HepG2 (cell line): ENCODE measurements around the gene LAMB2. TPM values are rescaled to one million over a fixed set of nuclear protein-coding genes. Genes with fewer than 3 reads are reported as not detected.

ENCODE experiments used
- ATAC-seq: fragments of 200-7000 bp; cut with Tn5 transposase; 3 replicates; pipeline ENCODE4 v1.9.1; 2020; ENCODE audit warnings: mild to moderate bottlenecking, moderate library complexity
- BruUV-seq: library from RNA; stranded (reverse); fragments of 400-500 nt; replicated peaks from 2 replicates; lab custom pipeline; 2021; lab: Mats Ljungman, UMichigan
- CTCF ChIA-PET: fragments of 300-600 bp; formaldehyde crosslinking; extraction: SDS; loops from one replicate; lab custom pipeline; 2021; ENCODE audit warnings: low total read pairs, inconsistent platforms, low intra/inter-chr PET ratio; lab: Yijun Ruan, JAX
- POLR2A ChIA-PET: fragments of 350-600 bp; sonication (Branson Sonifier 250); formaldehyde crosslinking; loops from one replicate; lab custom pipeline; 2020; ENCODE audit warnings: antibody characterized with exemption, inconsistent platforms; lab: Yijun Ruan, JAX
- DNase-seq: peaks from one replicate; pipeline ENCODE4 v3.0.0-alpha.2; 2015; ENCODE audit warnings: low spot score
- FAIRE-seq: peaks from 3 replicates; lab custom pipeline; 2011; peaks lifted over from hg19 to GRCh38; lab: Jason Lieb, UNC
- H2AFZ ChIP-seq: one replicate; pipeline ENCODE4 v1.6.1; 2011; ENCODE audit warnings: low read length, inconsistent platforms
- H3K27ac ChIP-seq: fragments of 300-600 bp; 3 replicates; pipeline ENCODE4 v1.8.0; 2011; ENCODE audit warnings: mixed run types, mild to moderate bottlenecking, mixed read lengths, low read length, inconsistent platforms; ENCODE audit not compliant: insufficient read depth; ENCODE audit errors: extremely low read length
- H3K27me3 ChIP-seq, 2 experiments: fragments of 200-600 bp in 1 of 2; 2 replicates in 1 of 2; 3 replicates in 1 of 2; pipeline versions ENCODE4 v1.6.0 to v1.8.0; 2011; ENCODE audit warnings: low read length in 2 of 2, mild to moderate bottlenecking in 2 of 2, moderate library complexity in 2 of 2, inconsistent platforms in 1 of 2; ENCODE audit not compliant: insufficient read depth in 2 of 2, control insufficient read depth in 1 of 2
- H3K36me3 ChIP-seq, 2 experiments: fragments of 200-600 bp in 1 of 2; replicated peaks in 1 of 2; 2 replicates in 1 of 2; 3 replicates in 1 of 2; pipeline versions ENCODE4 v1.5.1 to v1.8.0; 2011; ENCODE audit warnings: low read length in 2 of 2, inconsistent platforms in 1 of 2; ENCODE audit not compliant: insufficient read depth in 2 of 2, control insufficient read depth in 1 of 2
- H3K4me1 ChIP-seq: 2 replicates; pipeline ENCODE4 v1.5.1; 2012; ENCODE audit warnings: low read length, inconsistent platforms; ENCODE audit not compliant: insufficient read depth
- H3K4me2 ChIP-seq: 2 replicates; pipeline ENCODE4 v1.6.0; 2011; ENCODE audit warnings: low read depth, low read length, inconsistent platforms
- H3K4me3 ChIP-seq, 3 experiments: fragments of 200-600 bp in 1 of 3; sonication (generic), shearing (Covaris generic) in 1 of 3; replicated peaks in 1 of 3; 2 replicates each; pipeline ENCODE4 v1.5.1; 2011 to 2016; ENCODE audit warnings: low read length in 3 of 3, inconsistent platforms in 2 of 3, low read depth in 2 of 3, mild to moderate bottlenecking in 2 of 3, control low read depth in 1 of 3, mixed read lengths in 1 of 3; ENCODE audit not compliant: insufficient read depth in 1 of 3
- H3K79me2 ChIP-seq: one replicate; pipeline ENCODE4 v1.6.1; 2011; ENCODE audit warnings: low read length, inconsistent platforms; ENCODE audit not compliant: insufficient read depth
- H3K9ac ChIP-seq: 2 replicates; pipeline ENCODE4 v1.6.0; 2011; ENCODE audit warnings: mild to moderate bottlenecking, low read depth, low read length, inconsistent platforms; ENCODE audit not compliant: insufficient read depth
- H3K9me3 ChIP-seq: 2 replicates; pipeline ENCODE4 v1.5.1; 2012; ENCODE audit warnings: mild to moderate bottlenecking, low read length
- H4K20me1 ChIP-seq: 2 replicates; pipeline ENCODE4 v1.6.0; 2011; ENCODE audit warnings: inconsistent platforms, mild to moderate bottlenecking, low read length, moderate library complexity; ENCODE audit not compliant: insufficient read depth
- ASH2L ChIP-seq: fragments of 300-600, 200-600 bp; sonication (generic); IDR thresholded peaks from 2 replicates; pipeline ENCODE4 v1.7.0; 2017; ENCODE audit warnings: low read depth, mild to moderate bottlenecking, moderate library complexity, mixed read lengths, low read length; ENCODE audit not compliant: insufficient read length
- BRCA1 ChIP-seq: sonication (generic); formaldehyde crosslinking; IDR thresholded peaks from 2 replicates; pipeline ENCODE4 v1.4.0; 2020; ENCODE audit warnings: missing genetic modification reagents
- CC2D1A ChIP-seq: sonication (generic); formaldehyde crosslinking; IDR thresholded peaks from 2 replicates; pipeline ENCODE4 v1.8.1; 2023; ENCODE audit warnings: mild to moderate bottlenecking, missing genetic modification reagents
- ESRRA ChIP-seq: sonication (generic); formaldehyde crosslinking; IDR thresholded peaks from 2 replicates; pipeline ENCODE4 v1.5.1; 2020; ENCODE audit warnings: mild to moderate bottlenecking, low read depth, missing genetic modification reagents
- HNF4G ChIP-seq, 2 experiments: sonication (generic) in 1 of 2; formaldehyde crosslinking in 1 of 2; IDR thresholded peaks; 2 replicates each; pipeline versions ENCODE4 v1.4.0 to v1.6.1; 2011 to 2020; ENCODE audit warnings: borderline replicate concordance in 2 of 2, low read depth in 2 of 2, mild to moderate bottlenecking in 2 of 2, low read length in 1 of 2, missing genetic modification reagents in 1 of 2, moderate library complexity in 1 of 2
- MAZ ChIP-seq, 2 experiments: sonication (generic) in 1 of 2; formaldehyde crosslinking in 1 of 2; IDR thresholded peaks; 2 replicates each; pipeline versions ENCODE4 v1.5.0 to v1.6.1; 2012 to 2020; ENCODE audit warnings: low read depth in 2 of 2, mild to moderate bottlenecking in 2 of 2, borderline replicate concordance in 1 of 2, improper control_type of control experiment in 1 of 2, low read length in 1 of 2, missing genetic modification reagents in 1 of 2, moderate library complexity in 1 of 2
- PHF8 ChIP-seq: sonication (generic); formaldehyde crosslinking; IDR thresholded peaks from 2 replicates; pipeline ENCODE4 v1.5.0; 2020; ENCODE audit warnings: missing genetic modification reagents
- SAFB2 ChIP-seq: sonication (generic); formaldehyde crosslinking; IDR thresholded peaks from 2 replicates; pipeline ENCODE4 v1.5.1; 2020; ENCODE audit warnings: missing genetic modification reagents, low read depth, mild to moderate bottlenecking, borderline replicate concordance
- YEATS4 ChIP-seq: sonication (generic); formaldehyde crosslinking; IDR thresholded peaks from 2 replicates; pipeline ENCODE4 v1.4.0; 2020; ENCODE audit warnings: missing genetic modification reagents, borderline replicate concordance
- ZFP62 ChIP-seq: sonication (generic); formaldehyde crosslinking; IDR thresholded peaks from 2 replicates; pipeline ENCODE4 v1.4.0; 2020; ENCODE audit warnings: missing genetic modification reagents
- ZNF354B ChIP-seq: sonication (generic); formaldehyde crosslinking; IDR thresholded peaks from 2 replicates; pipeline ENCODE4 v1.8.0; 2022; ENCODE audit warnings: mild to moderate bottlenecking, missing genetic modification reagents
- ZNF776 ChIP-seq: sonication (generic); formaldehyde crosslinking; IDR thresholded peaks from 2 replicates; pipeline ENCODE4 v1.4.0; 2020; ENCODE audit warnings: mild to moderate bottlenecking, missing genetic modification reagents
- WGBS: methylation state at CpG from one replicate; pipeline ENCODE4 v1.1.6; 2017; ENCODE audit warnings: low lambda C conversion rate; 5-methylcytosine and 5-hydroxymethylcytosine counted together
- in situ Hi-C: cut with HindIII; loops from 2 replicates; pipeline ENCODE4 v1.10.0; 2017; ENCODE audit warnings: low pct_unique_long_range_greater_than_20kb; ENCODE audit not compliant: extremely low pct_ligation_motif_present
- intact Hi-C: fragments of 100-400 bp; cut with micrococcal nuclease; formaldehyde crosslinking; loops from one replicate; pipeline ENCODE4 v1.10.0; 2022; ENCODE audit not compliant: unreplicated experiment
- polyA plus RNA-seq, 8 experiments: library from polyadenylated mRNA; depleted of rRNA in 3 of 8; stranded (reverse) in 7 of 8; unstranded in 1 of 8; fragments of >200 nt; fragmentation: Illumina TruSeq in 4 of 8; extraction: Trizol in 4 of 8; gene quantifications; 2 replicates each; pipeline versions ENCODE4 v1.2.1 to v1.2.3, GENCODE V29; 2011 to 2016; ENCODE audit warnings: low read depth in 4 of 8, missing spikeins in 1 of 8, mixed read lengths in 1 of 8; ENCODE audit not compliant: insufficient read depth in 1 of 8
- total RNA-seq, 5 experiments: library from RNA; depleted of rRNA; stranded (reverse); fragments of >200 nt; fragmentation: Illumina TruSeq; extraction: Trizol; gene quantifications; 2 replicates each; pipeline ENCODE4 v1.2.3, GENCODE V29; 2016; ENCODE audit warnings: low read depth in 1 of 5
- TF ChIP-seq, protein P1 (sequence below): sonication (generic); formaldehyde crosslinking; IDR thresholded peaks from 2 replicates; pipeline ENCODE4 v1.5.0; 2020; ENCODE audit warnings: mild to moderate bottlenecking, missing genetic modification reagents, moderate library complexity
- TF ChIP-seq, protein P2 (sequence below): sonication (generic); formaldehyde crosslinking; IDR thresholded peaks from 2 replicates; pipeline ENCODE4 v1.8.1; 2023; ENCODE audit warnings: mild to moderate bottlenecking, missing genetic modification reagents
- TF ChIP-seq, protein P3 (sequence below): sonication (generic); formaldehyde crosslinking; IDR thresholded peaks from 2 replicates; pipeline ENCODE4 v1.8.0; 2022; ENCODE audit warnings: mild to moderate bottlenecking, missing genetic modification reagents, borderline replicate concordance

LAMB2 gene
- total and polyA plus RNA-seq, 2 of the 13 experiments (the other 11 are each of a cell fraction or from before 2014, with no cell fraction given): 208 to 443 TPM

DNA sequence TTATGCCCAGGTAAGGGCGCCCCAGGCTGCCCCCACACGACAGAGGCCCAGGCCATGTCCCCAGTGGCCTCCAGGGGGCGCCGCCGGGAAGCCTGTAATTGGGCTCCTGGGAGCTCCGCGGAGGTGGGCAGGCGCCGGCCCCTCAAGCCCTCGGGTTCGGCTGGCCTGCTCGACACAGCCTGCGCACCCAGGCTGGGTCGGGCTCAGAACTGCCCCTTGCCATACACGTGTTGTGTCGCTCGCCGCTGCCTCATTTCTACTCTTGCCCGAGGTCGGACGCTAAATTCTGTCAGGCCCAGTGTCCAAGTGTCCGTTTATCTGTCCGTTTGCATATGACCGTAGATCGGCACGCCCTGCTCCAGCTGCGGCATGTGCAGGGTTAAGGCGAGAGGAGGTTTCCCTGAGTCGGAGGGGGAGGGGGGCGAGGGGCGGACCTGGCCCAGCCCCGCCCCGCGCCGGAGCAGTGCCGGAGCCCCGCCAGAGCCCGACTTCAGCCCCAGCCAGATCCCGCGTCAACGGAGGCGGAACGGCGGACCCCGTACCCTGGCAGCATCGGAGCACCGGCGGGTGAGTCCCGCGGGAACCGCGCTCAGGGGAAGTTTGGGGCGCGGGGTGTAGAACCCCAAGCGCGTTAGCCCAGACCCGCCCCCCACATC lies 38.4 kb upstream of the LAMB2 start, which contains the start of gene KLHDC8B (continued):
- TF ChIP-seq, protein P1, sequence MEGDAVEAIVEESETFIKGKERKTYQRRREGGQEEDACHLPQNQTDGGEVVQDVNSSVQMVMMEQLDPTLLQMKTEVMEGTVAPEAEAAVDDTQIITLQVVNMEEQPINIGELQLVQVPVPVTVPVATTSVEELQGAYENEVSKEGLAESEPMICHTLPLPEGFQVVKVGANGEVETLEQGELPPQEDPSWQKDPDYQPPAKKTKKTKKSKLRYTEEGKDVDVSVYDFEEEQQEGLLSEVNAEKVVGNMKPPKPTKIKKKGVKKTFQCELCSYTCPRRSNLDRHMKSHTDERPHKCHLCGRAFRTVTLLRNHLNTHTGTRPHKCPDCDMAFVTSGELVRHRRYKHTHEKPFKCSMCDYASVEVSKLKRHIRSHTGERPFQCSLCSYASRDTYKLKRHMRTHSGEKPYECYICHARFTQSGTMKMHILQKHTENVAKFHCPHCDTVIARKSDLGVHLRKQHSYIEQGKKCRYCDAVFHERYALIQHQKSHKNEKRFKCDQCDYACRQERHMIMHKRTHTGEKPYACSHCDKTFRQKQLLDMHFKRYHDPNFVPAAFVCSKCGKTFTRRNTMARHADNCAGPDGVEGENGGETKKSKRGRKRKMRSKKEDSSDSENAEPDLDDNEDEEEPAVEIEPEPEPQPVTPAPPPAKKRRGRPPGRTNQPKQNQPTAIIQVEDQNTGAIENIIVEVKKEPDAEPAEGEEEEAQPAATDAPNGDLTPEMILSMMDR (CRISPR knock-in tag): peak; percentile 93
- TF ChIP-seq ZFP62: no peak
- peak; percentile 54; the same call in 1 of the 2 replicates for TF ChIP-seq YEATS4
- TF ChIP-seq SAFB2 (CRISPR knock-in tag): peak; percentile 83
- TF ChIP-seq ESRRA (CRISPR knock-in tag): no peak; the same call in 1 of the 2 replicates
- peak; percentile 45; the same call in 1 of the 2 replicates for TF ChIP-seq BRCA1 (CRISPR knock-in tag)

DNA sequence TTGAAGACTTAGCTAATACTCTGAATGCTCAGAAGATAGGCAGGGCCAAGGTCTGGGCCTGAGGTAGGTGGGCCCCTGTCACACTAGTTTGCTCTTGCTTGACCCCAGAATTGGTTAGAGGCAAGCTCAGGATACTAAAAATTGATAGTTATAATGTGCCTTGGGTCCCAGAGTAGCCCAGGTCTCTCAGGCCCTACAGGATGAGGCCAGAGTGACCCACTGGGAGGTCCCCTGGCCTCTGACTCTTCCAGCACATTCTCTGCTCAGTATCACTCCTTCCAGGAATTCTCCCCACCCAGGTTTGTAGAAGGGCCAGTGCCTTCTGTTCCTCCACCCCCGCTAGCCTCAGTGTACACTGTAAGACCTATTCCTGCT lies 37.9 kb upstream of the LAMB2 start:
- in situ Hi-C loops: loop anchor here (25.0 kb wide), 1 partner anchor 267 kb away; the partner anchor contains the start of gene NICN1
- intact Hi-C loops: no loop called here
- Histone ChIP-seq H3K27me3 (no peaks in the 10 kb centered on the region; a peak in 1 of 5 replicates), H3K36me3 (no peaks in the 10 kb centered on the region; a peak in 1 of 5 replicates), H3K9ac (peak overlapping the region; percentile 53), H3K9me3 (no peaks in the 10 kb centered on the region), H4K20me1 (no peaks in the 10 kb centered on the region), H3K79me2 (peaks cover 2% of the 10 kb centered on the region), H3K4me1 (peaks cover 61% of the 10 kb centered on the region), H2AFZ (peak overlapping the region; percentile 32), H3K4me2 (peak overlapping the region; percentile 96), H3K4me3 (peak overlapping the region; percentile 80 to 89 (median 80)), H3K27ac (peak overlapping the region; percentile 60)
- DNase-seq (no peak), ATAC-seq (peak; percentile 15), FAIRE-seq (no peak)
- POLR2A ChIA-PET: interaction anchor here (0.6 to 2.4 kb wide), 16 partner anchors 11 to 258 kb away, joined by 3 to 19 read pairs (median 4); partner anchors contain the start of genes IMPDH2, LAMB2, NDUFAF3 and NICN1
- BruUV-seq: no TSS peak
- 0% methylated on average over 1 of the region's 1 CpG for WGBS
- CTCF ChIA-PET: interaction anchor here (1.2 to 1.5 kb wide), 2 partner anchors 169 to 279 kb away, joined by 4 to 5 read pairs; partner anchors contain the start of gene USP4
- 0 out of 2 replicates have a peak, but pooled peaks have one; percentile 59 for TF ChIP-seq ZNF354B (CRISPR knock-in tag)
- 0 out of 2 replicates have a peak, but pooled peaks have one; percentile 31 for TF ChIP-seq CC2D1A (CRISPR knock-in tag)
- 0 out of 2 replicates have a peak, but pooled peaks have one; percentile 9 for TF ChIP-seq MAZ (IDR thresholded peaks at IDR 0.05; ENCODE audit: borderline replicate concordance, low read depth, low read length)
- TF ChIP-seq MAZ (CRISPR knock-in tag; IDR thresholded peaks at IDR 0.05; ENCODE audit: low read depth): no peak
- no peak for TF ChIP-seq ASH2L
- TF ChIP-seq ZNF776 (CRISPR knock-in tag): 0 out of 2 replicates have a peak, but pooled peaks have one; percentile 31
- TF ChIP-seq HNF4G (IDR thresholded peaks at IDR 0.05; ENCODE audit: borderline replicate concordance, low read depth, low read length): no peak
- no peak for TF ChIP-seq HNF4G (CRISPR knock-in tag; IDR thresholded peaks at IDR 0.05; ENCODE audit: borderline replicate concordance, low read depth)
- TF ChIP-seq, protein P2, sequence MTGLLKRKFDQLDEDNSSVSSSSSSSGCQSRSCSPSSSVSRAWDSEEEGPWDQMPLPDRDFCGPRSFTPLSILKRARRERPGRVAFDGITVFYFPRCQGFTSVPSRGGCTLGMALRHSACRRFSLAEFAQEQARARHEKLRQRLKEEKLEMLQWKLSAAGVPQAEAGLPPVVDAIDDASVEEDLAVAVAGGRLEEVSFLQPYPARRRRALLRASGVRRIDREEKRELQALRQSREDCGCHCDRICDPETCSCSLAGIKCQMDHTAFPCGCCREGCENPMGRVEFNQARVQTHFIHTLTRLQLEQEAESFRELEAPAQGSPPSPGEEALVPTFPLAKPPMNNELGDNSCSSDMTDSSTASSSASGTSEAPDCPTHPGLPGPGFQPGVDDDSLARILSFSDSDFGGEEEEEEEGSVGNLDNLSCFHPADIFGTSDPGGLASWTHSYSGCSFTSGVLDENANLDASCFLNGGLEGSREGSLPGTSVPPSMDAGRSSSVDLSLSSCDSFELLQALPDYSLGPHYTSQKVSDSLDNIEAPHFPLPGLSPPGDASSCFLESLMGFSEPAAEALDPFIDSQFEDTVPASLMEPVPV (CRISPR knock-in tag): 0 out of 2 replicates have a peak, but pooled peaks have one; percentile 8
- TF ChIP-seq PHF8 (CRISPR knock-in tag): no peak
- TF ChIP-seq, protein P3, sequence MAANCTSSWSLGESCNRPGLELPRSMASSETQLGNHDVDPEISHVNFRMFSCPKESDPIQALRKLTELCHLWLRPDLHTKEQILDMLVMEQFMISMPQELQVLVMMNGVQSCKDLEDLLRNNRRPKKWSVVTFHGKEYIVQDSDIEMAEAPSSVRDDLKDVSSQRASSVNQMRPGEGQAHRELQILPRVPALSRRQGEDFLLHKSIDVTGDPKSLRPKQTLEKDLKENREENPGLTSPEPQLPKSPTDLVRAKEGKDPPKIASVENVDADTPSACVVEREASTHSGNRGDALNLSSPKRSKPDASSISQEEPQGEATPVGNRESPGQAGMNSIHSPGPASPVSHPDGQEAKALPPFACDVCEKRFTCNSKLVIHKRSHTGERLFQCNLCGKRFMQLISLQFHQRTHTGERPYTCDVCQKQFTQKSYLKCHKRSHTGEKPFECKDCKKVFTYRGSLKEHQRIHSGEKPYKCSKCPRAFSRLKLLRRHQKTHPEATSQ (CRISPR knock-in tag): 0 out of 2 replicates have a peak, but pooled peaks have one; percentile 22
